Activated CD4-positive, alpha-beta T cell treated with anti-CD3 and anti-CD28 coated beads, Interleukin-2, amount 50 U/mL, for 1 hour (primary cell): ENCODE data around the gene RPS3.
"Not testable (repeated sequence)": the region's sequence is repeated elsewhere in the genome, so short reads cannot be mapped to it uniquely, and the experiment has no call there.

Experiments used
- DNase-seq: peaks from one replicate; pipeline ENCODE4 v3.0.0-alpha.2; 2020

RPS3 gene

DNA sequence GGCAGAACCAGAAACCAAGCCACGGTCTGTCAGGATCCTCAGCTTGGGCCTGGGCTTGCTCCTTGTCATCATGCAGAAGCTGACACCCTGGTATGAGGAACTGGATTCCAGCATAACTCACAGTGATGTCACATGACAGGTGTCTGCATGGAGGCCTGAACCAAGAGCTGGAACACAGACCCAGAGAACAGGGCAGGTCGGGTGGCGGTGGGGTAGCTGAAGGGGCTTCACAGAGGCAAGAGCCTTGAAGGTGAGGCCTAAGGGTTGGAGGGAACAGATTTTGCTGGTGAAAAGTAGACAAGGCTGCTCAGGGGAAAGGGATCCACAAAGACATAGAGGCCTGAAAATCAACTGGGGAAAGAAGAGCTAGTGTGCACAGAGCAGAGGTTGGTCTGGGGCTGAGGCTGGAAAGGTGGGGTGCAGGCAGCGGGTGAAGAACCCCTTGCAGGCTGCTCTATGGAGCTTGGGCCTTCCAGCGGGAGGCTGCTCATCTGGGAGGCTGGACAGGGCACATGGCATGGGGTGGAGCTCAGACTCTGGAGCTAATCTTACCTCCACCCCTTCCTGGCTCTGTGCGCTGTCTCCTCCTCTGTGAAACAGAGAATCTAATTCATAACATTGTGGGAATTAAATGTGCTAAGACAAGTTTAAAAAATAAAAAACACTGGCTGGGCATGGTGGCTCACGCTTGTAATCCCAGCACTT, 18.4 kb upstream of the RPS3 start:
- DNase-seq, result no peak

DNA sequence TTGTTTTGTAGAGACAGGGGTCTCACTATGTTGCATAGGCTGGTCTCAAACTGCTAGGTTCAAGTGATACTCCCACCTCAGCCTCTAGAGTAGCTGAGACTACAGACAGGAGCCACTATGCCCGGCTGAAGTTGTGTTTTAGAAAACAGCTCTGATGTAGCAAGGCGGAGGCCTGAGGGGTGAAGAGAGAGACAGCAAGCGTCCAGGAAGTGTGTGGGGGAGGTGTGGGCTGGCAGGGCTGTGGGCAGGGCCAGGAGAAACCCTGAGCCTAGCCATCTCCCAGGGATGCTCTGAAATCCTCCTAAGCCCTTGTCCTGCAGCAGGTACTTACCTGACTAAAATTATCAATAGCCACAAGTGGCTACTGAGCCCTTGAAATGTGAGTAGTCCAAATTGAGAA, 16.1 kb upstream of the RPS3 start:
- DNase-seq, result no peak

DNA sequence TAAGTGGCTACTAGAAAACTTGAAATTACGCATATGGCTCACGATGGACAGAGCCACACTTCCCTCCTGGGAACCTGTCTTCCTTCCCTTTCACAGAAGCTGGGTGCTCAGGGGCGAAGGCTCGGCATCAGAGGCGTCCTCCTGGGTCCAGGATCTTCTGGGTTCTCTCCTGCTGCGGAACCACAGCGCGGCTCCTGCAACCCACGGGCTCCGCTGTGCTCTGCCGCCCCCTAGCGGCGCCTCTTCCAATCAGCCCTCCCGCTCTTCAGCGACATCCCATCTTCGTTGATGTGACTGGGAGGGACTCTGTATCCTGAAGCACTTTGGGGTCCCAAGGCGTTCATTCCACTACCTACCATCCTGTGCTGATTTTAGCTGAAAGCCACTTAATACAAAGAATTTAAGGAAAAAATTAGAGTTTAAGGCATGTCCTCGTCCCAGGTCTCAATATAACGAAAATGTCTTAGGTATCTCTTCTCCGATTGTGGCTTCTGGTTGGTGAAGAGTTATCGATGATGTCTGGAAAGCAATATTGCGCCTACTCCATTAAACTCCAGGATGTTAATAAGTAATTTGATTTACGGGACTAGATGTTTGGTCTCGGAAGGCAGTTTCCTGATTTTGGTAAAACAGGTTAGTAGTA, 14.8 kb upstream of the RPS3 start:
- peak; percentile 75 for DNase-seq

DNA sequence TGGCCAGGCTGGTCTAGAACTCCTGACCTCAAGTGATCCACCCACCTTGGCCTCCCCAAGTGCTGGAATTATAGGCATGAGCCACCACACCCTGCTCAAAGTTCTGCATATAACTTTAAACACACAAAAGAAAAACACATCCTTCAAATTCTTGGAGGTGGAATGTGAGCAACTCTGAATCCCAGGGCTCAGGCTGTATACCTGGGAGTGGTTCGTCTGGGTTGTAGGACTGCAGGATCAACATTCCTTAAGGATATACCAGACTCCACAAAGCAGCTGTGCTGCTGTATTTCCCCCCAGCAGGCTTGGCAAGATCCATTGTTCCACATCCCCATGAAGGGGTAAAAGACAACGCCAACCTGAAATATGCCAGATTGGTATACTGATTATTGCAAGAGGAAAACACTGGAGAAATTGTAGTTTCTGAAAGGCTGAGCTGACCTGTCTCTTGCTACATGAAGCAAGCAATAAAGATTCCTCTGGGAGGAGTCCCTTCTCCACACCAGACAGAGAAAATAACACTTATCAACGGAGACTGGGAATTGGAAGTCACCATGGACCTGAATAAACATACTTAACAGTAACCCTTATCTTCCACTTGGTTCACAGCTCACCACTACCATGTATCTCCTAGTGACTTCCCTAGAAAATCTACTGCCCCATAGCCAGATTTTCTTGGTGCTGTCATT, 12.2 kb upstream of the RPS3 start:
- no peak for DNase-seq

DNA sequence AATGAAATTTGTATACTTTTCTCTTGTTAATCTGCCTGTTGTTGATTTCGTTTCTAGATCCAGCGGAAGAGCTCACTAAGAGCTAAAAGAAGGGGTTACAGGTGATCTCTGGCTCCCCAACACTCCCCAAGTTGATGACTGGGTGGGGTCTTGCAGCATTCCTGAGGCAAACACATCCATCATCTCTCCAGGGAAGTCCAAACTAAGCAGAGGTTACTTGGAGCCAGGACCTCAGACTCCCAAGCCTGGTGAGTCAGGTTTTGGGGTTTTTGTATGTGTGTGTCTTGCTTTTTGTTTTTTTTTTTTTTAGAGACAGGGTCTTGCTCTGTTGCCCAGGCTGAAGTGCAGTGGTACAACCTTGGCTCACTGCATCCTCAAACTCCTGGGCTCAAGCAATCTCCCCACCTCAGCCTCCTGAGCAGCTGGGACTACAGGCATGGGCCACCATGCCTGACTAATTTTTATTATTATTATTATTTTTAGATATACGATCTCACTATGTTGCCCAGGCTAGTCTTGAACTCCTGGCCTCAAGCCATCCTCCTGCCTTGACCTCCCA, 11.5 kb upstream of the RPS3 start:
- DNase-seq, result no peak

DNA sequence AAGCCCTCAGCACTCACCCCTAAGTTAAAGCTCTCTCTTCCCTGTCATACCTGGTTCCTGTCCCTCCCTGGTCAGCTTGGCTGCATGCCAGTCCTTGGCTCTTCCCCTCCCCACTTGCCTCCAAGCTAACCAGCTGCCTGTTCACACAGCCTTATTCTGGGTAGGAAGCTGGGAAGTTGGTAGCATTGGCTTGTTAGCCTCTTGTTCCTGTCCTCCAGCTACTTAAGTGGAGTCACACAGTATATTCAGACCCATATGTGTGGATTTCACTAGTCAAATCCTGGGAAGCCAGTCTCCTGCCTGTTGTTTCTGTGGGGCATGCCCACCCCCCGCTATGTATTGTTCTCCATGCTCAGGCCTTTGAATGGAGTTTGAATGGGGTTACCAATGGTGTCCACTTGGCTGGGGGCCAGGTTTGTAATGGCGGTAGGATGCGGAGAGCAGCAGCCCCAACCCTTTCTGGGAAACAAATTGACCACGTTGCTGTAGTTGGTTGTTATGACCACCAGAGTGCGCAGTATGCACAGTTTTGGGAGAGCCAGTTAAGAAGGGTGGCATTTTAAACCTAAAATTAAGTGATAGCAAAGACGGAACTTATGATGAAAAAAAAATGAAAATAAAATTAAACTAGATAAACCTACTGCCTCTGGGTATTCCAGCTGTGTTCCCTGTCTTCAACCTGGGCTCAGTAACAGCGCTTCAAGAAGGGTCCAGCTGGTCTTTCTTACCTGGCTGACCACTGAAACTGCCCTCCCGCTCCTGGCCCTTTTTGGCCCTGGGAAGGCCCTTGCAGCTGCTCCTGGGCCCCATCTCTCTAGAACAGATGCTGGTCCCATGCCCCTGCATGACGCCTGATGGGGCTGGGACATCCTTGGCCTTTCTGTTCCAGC, 10.7 kb upstream of the RPS3 start:
- peak; percentile 58 for DNase-seq

DNA sequence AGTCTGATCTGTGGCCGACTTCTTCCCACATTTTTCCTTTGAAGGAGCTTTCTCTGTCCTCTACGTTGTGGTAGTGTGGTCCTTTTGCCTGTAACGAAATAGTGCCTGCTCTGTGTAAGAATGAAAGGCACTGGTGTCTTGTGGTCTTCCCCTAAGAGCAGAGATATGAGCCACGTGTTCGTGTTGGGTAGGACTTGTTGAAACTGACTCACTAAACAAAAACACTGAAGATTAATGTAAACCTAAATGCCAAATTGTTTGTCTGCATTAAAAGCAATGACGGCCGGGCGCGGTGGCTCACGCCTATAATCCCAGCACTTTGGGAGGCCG, 10.1 kb upstream of the RPS3 start:
- DNase-seq, result no peak

DNA sequence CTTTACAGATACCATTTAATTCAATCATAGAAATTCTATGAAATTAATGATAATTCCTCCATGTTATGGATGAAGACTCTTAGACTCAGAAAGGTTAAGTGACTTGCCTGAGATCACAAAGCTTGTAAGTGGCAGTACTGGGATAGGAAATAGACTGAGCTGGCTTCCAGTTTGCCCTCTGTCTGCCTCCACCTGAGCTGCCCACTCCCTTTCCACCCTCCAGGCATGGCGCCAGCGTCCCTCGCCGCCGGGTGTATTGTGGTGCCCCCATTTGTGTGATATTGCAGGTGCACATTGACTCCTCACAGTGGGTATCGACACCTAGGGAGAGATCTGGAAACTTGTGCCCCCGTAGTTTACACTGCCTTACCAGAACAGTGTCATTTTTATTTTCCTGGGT, 9.4 kb upstream of the RPS3 start:
- DNase-seq, result no peak

DNA sequence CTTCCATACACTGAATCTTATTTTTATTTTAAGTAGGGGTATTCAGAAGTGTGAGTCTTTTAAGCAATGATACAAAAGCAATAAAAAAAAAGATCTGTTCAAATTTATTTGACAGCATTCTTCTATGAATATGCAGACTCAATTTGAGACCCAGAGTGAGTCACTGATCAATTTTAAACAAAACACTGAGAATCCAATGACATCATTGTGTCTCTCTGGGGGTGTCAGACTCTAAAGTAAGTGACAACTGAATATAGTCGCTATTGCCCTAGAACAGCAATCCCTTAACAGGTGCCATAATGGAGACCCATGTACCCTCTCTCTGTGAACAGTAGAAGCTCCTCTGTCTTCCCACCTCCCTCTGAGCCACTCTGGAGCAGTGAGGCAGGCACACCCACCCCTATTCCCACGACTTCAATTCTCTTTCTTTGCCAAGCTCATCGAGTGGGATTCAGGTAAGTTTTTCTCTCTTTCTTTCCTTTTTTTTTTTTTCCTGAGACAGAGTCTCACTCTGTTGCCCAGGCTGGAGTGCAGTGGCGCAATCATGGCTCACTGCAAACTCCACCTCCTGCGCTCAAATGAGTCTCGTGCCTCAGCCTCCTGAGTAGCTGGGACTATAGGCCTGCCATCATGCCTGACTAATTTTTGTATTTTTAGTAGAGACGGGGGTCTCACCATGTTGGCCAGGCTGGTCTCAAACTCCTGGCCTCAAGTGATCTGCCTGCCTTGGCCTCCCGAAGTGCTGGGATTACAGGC, 5.1 kb upstream of the RPS3 start:
- no peak for DNase-seq

DNA sequence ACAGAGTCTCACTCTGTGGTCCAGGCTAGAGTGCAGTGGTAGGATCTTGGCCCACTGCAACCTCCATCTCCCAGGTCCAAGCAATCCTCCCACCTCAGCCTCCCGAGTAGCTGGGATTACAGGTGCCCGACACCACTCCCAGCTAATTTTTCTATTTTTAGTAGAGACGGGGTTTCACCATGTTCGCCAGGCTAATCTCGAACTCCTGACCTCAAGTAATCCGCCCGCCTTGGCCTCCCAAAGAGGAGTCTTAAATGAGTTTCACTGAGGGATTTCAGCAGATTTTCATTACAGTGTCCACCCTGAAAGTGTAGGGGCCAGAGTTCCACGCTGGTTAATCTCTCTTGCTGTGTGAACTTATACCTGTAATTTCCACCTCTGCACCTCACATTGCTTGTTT, 412 bp upstream of the RPS3 start:
- no peak for DNase-seq

DNA sequence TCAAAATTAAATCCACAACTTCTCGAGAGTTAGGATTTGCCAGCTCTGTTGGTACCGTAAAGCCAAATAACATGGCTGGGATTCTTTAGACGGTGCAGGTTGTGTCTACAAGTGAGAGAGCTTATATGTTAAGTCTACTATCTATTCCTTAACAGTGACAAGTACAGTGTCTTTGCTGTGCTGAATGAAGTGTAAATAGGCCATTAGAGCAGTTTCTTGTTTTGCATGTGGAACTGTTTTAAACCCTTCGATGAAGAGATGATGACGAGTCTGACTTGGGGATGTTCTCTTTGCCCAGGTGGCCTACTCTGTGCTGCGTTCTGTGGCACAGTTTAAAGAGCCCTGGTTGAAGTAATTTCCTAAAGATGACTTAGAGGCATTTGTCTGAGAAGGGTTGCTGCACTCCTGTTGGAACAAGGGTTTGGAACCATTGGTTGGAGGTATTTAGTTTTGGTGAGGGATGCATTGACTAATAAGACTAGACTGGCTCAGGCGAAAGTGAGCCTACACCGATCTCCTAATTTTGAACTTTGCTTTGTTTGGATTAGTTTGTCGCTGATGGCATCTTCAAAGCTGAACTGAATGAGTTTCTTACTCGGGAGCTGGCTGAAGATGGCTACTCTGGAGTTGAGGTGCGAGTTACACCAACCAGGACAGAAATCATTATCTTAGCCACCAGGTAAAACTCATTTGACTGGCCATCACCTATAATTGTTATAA, 988 bp downstream of the RPS3 start:
- no peak for DNase-seq

DNA sequence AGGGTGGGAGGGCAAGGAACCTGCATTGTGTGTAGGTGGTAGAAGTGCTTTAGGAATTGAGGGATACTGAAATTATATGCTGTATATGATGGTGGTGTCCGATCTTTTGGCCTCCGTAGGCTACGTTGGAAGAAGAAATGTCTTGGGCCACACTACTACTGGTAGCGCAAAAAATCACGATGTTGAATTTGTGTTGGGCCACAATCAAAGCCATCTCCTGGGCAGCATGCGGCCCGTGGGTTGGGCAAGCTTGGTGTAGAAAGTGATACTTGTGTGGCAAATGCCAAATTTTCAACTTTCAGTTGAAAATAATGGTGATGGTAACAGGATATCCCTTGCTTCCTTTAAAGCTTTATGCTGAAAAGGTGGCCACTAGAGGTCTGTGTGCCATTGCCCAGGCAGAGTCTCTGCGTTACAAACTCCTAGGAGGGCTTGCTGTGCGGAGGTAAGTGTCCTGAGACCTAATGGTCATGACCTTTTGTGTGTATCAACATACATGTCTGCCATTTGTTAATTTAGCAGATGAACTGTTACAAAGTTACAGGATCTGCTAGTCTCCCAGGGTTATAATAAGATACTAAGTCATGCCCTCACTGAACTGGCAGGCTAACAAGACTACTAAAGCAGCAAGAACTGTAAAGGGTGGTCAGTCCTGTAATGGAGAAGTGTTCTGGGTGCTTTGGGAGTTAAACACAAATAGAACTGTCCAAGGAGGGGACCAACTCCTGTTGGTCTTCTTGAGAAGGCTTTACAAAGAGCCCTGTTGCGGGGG, 2.9 kb downstream of the RPS3 start:
- no peak for DNase-seq

DNA sequence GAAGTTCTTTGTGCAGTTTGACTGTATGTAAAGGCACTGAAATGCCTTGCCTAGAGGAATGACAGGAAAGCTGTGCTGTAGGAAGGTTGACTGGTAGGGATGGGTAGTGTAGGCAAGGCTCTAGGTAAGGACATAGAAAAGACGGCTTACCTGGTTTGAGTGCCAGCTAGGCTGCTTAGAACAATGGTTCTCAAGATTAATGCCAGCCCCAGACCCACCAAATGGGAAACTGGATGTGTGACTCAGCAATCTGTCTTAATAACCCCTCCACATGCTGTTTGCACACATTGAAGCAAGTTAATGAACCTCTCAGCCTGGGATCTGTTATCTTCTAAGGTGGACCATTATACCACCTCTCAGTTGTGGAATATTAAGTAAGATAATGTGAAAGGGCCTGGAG, 3.7 kb downstream of the RPS3 start:
- no peak for DNase-seq

DNA sequence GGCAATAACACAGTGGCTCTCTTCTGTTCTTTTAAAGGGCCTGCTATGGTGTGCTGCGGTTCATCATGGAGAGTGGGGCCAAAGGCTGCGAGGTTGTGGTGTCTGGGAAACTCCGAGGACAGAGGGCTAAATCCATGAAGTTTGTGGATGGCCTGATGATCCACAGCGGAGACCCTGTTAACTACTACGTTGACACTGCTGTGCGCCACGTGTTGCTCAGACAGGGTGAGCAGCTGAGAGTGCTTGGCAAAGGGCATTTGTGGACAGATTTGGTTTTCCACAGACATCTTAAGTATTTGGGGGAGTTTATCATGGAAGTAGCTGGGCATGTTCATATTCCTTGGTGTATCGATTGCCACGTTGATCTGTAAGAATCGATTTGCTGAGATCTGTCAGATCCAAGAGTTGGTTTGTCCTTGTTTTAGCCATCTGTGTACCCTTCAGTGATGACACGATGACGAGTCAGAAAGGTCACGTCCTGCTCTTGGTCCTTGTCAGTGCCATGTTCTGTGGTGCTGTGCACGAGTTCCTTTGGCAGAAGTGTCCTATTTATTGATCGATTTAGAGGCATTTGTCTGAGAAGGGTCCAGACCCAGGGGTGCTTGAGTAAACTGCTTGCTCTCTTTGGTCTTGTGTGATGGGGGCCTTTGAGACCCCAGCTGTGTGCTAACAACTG, 4.8 kb downstream of the RPS3 start:
- no peak for DNase-seq

DNA sequence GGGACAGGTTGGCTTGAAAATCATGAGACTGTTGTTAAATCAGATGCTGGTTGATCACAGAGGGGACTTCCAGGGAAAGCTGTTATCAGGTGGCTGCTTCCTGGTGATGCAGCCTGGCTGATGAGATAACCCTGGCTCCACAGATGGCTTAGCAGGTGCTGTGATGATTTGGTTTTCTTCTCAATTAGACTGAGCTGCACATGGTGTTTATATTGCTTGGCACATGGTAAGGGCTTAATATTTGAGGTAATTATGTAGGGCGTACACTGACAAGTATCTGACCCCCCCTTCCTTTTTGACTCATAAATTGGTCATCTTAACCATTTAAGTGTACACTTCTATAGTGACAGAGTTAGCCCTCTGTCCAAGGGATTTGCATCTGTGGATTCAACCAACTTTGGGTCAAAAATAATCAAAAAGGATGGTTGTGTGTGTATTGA, 7.0 kb downstream of the RPS3 start:
- DNase-seq, result no peak

DNA sequence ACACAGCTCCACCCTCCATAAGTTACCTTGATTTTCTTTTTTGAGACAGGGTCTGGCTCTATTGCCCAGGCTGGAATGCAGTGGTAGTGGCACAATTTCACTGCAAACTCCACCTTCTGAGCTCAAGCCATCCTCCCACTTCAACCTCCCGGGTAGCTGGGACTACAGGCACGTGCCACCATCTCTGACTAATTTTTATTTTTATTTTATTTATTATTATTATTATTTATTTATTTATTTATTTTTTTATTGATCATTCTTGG, 9.6 kb downstream of the RPS3 start:
- no peak for DNase-seq

DNA sequence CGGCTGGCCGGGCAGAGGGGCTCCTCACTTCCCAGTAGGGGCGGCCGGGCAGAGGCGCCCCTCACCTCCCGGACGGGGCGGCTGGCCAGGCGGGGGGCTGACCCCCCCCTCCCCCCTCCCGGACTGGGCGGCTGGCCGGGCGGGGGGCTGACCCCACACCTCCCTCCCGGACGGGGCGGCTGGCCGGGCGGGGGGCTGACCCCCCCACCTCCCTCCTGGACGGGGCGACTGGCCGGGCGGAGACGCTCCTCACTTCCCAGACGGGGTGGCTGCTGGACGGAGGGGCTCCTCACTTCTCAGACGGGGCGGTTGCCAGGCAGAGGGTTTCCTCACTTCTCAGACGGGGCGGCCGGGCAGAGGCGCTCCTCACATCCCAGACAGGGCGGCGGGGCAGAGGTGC, 10.7 kb downstream of the RPS3 start:
- not testable (repeated sequence) for DNase-seq

DNA sequence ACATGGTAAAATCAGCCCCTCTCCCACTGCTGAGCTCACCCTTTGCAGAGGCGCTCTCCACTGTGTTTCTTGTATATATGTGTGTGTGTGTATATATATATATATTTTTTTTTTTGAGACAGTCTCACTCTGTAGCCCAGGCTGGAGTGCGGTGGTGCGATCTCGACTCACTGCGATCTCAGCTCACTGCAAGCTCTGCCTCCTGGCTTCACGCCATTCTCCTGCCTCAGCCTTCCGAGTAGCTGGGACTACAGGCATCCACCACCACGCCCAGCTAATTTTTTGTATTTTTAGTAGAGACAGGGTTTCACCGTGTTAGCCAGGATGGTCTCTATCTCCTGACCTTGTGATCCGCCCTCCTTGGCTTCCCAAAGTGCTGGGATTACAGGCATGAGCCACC, 13.8 kb downstream of the RPS3 start:
- not testable (repeated sequence) for DNase-seq

DNA sequence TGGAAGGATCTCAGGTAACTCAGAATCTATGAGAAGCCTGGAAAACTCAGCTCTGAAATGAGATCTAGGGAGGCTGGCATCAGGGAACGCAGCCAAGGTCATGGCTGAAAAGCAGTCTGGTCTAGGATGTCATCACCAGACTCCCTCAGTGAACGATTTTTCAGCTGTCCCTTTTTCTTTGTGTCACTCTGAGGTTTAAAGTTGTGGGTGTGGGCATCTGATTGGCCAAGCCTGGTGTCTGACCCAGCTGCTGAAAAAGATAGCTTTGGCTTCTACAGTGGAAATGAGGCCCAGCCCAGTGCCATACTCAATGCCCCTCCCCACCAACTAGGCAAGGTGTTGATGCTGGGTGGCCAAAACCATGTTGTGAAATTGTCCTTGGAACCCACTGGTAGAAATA, 14.5 kb downstream of the RPS3 start:
- DNase-seq, result no peak

DNA sequence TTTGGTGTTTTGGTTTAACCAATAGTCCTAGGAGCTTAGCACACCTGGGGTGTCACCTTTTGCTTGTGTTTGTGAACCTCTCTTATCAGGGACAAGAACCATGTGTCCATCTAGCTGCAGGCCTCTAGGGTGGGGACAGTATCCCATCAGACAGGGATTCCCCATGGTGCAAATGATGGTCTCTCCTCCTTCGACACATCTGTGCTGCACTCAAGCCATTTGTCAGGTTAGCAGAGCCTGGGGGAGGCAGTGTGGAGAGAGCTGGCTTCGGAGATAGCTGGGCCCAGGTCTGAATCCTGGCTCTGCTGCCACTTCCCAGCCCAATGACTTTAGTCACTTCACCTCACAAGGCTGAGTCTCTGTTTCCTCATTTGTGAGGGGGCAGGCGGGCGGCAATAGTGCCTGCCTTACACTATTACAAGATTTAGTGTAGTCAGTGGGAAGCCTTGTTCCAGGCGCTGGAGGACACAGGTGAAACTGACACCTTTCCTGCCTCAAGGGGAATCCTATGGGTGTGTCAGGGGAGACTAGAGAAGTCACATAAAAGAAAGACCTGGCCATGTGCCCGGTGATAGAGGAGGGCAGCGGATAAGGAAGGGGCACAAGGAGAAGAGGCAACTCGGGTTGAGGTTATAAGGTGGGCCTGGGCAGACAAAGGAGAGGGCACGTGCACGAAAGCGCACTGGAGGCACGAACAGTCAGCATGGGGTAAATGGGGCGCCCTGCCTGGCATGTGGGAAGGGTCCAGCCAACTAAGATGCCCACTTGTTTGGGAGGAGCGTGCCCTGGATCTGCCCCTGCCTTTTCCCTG, 21.1 kb downstream of the RPS3 start:
- DNase-seq, result no peak
